ENCODE data around the gene PTPN3. TPM values are rescaled to one million over a fixed set of nuclear protein-coding genes. Genes with fewer than 3 reads are reported as not detected.

PTPN3 gene
- total RNA-seq, 4 donors from 2014 or later: 3.1 to 9.0 (median 5.7) TPM

GRCh38 chr9:109355564-109356297 is 142.4 kb downstream of the PTPN3 start:
- TF ChIP-seq CTCF (IDR thresholded peaks at IDR 0.05; ENCODE audit: low read depth): no peak

- no peak for TF ChIP-seq CTCF (IDR thresholded peaks at IDR 0.05; ENCODE audit: low read depth)
These were observed 143.9 kb downstream of the PTPN3 start for GRCh38 chr9:109354190-109354589.

GRCh38 chr9:109351032-109351431 is 147.1 kb downstream of the PTPN3 start:
- no peak for TF ChIP-seq CTCF (IDR thresholded peaks at IDR 0.05; ENCODE audit: low read depth)

GRCh38 chr9:109349421-109349846 is 148.7 kb downstream of the PTPN3 start:
- no peak for TF ChIP-seq CTCF (IDR thresholded peaks at IDR 0.05; ENCODE audit: low read depth)

- TF ChIP-seq CTCF (IDR thresholded peaks at IDR 0.05; ENCODE audit: low read depth): no peak
These were observed 151.2 kb downstream of the PTPN3 start for GRCh38 chr9:109346904-109347303.

GRCh38 chr9:109344866-109345265 is 153.2 kb downstream of the PTPN3 start:
- TF ChIP-seq CTCF (IDR thresholded peaks at IDR 0.05; ENCODE audit: low read depth): no peak

GRCh38 chr9:109342878-109343277 is 155.2 kb downstream of the PTPN3 start:
- TF ChIP-seq CTCF (IDR thresholded peaks at IDR 0.05; ENCODE audit: low read depth): no peak
